Stimulated activated memory B cell treated with anti-CD40 and anti-IgM and Interleukin-4, amounts not matched to agents 10 μg/mL and 1 μg/mL and 100 μg/mL, for 72 hours (primary cell): ENCODE measurements around the gene DEUP1.

Source experiments
- ATAC-seq: fragments of 150-1000 bp; cut with Tn5 transposase; 2 replicates; pipeline ENCODE4 v1.10.0; 2021
- H3K27ac Mint-ChIP-seq: one replicate; pipeline ENCODE4 v1.8.0; 2022; ENCODE audit warnings: mild to moderate bottlenecking, mixed read lengths
- H3K27me3 Mint-ChIP-seq: one replicate; pipeline ENCODE4 v1.8.0; 2022; ENCODE audit warnings: mixed read lengths
- H3K36me3 Mint-ChIP-seq: one replicate; pipeline ENCODE4 v1.8.0; 2022; ENCODE audit warnings: mixed read lengths
- H3K4me1 Mint-ChIP-seq: one replicate; pipeline ENCODE4 v1.8.0; 2022; ENCODE audit warnings: mixed read lengths
- H3K4me3 Mint-ChIP-seq: one replicate; pipeline ENCODE4 v1.8.0; 2022; ENCODE audit warnings: mild to moderate bottlenecking, moderate library complexity, mixed read lengths
- H3K9me3 Mint-ChIP-seq: one replicate; pipeline ENCODE4 v1.8.0; 2022; ENCODE audit warnings: mixed read lengths

Gene DEUP1

DNA sequence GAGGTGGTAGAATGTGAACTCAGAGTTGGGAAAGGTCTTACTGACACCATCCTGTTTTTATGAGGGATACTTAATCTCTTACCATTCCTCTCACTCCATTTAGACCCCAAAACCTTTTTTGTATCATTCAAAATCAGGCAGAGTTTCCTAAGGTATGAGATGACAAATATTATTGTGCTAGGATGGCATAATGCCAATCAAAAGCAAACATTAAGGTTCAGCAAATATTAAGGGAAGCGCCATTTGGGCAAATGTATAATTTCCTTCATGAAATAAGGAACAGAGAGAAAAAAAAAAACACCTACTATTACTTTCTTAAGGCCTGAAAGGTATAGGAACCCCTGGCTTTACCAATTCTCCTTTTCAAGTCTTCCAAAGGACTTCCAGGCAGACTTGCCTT lies 150.2 kb downstream of the DEUP1 start:
- Mint-ChIP-seq H3K9me3 (no peaks in the 10 kb centered on the region), H3K27me3 (no peaks in the 10 kb centered on the region), H3K4me1 (no peaks in the 10 kb centered on the region), H3K27ac (no peak overlapping the region), H3K36me3 (no peaks in the 10 kb centered on the region), H3K4me3 (no peak overlapping the region)
- ATAC-seq, result no peak

DNA sequence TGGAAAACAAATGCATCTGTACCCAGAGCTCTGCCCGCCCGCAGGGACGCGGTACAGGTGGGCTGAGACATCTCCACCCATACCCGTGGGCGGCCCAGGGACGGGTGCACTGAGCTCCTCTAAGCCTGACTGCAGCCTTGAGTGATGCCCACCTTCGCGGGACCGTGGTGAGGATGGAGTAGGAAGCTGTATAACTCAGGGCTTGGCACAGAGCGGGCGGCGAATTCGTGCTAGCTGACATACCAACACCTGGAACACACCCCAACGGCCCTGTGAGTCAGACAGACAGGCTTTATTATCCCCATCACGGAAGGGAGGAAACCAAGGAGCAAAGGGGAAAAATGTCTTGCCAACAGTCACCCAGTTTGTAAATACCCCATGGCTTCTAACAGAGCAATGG lies 150.7 kb downstream of the DEUP1 start:
- Mint-ChIP-seq H3K9me3 (no peaks in the 10 kb centered on the region), H3K27me3 (no peaks in the 10 kb centered on the region), H3K4me3 (no peak overlapping the region), H3K27ac (no peak overlapping the region), H3K36me3 (no peaks in the 10 kb centered on the region), H3K4me1 (no peaks in the 10 kb centered on the region)
- ATAC-seq, result no peak

DNA sequence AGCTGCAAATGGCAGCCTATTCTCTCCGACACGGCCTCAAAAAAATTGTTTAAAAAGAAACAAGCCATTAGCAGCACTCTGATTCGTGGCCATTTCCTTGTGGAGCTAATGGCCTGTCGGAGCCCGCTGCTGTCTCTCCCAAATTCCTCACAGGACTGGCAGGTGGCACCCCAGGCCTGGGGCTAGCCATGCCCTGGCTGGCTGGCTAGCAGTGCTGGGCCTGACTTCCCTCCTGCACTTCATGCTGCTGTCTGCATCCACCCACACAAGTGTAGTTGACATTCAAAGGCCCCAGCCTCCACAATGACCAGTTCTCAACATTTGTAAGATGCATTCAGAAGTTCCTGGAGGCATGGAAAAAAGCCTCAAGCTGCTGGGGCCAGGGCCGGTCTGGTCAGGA lies 151.2 kb downstream of the DEUP1 start:
- no peak for ATAC-seq
- Mint-ChIP-seq H3K4me1 (no peaks in the 10 kb centered on the region), H3K27me3 (no peaks in the 10 kb centered on the region), H3K9me3 (no peaks in the 10 kb centered on the region), H3K4me3 (no peak overlapping the region), H3K27ac (no peak overlapping the region), H3K36me3 (no peaks in the 10 kb centered on the region)

DNA sequence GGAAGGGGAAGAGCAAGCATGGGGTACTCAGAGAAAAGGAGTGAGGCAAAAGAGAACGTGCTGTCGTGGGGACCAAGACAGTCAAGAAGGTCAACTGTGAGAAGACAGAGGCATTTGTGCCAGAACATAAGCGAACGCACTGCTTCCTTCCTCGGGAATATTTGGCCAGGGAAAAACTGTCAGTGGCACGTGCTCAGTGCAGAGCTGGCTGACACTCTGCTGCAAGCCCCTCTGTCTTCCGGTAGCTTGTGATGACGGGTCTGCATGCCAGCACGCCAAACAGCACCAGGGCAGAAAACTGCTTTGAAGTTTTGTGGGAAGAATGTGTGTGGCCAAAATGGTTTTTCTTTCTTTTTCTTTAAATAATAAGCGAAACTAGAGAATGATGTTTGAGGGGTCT lies 152.0 kb downstream of the DEUP1 start:
- Mint-ChIP-seq H3K27ac (no peak overlapping the region), H3K36me3 (no peaks in the 10 kb centered on the region), H3K27me3 (no peaks in the 10 kb centered on the region), H3K4me1 (no peaks in the 10 kb centered on the region), H3K9me3 (no peaks in the 10 kb centered on the region), H3K4me3 (no peak overlapping the region)
- no peak for ATAC-seq

DNA sequence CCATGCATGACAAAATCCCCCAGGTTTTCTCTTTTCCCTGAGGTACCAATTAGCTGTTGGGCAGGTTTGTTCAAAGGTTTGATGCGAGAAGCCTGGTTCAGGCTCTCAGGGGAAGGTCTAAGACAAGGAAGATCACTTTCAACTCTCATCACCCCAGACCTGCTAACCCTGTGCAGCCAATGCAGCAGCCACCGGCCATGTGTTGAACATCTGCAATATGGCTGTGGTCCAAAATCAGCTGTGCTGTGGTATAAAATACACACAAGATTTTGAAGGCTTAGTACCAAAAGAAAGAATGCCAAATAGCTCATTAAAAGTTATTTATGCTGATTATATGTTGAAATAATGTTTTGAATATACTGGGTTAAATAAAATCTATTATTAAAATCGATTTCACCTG lies 154.2 kb downstream of the DEUP1 start:
- H3K36me3 Mint-ChIP-seq, result no peaks in the 10 kb centered on the region
- H3K27ac Mint-ChIP-seq, result no peak overlapping the region
- H3K27me3 Mint-ChIP-seq, result no peaks in the 10 kb centered on the region
- no peak for ATAC-seq
- H3K4me3 Mint-ChIP-seq, result no peak overlapping the region
- H3K4me1 Mint-ChIP-seq, result no peaks in the 10 kb centered on the region
- no peaks in the 10 kb centered on the region for H3K9me3 Mint-ChIP-seq

DNA sequence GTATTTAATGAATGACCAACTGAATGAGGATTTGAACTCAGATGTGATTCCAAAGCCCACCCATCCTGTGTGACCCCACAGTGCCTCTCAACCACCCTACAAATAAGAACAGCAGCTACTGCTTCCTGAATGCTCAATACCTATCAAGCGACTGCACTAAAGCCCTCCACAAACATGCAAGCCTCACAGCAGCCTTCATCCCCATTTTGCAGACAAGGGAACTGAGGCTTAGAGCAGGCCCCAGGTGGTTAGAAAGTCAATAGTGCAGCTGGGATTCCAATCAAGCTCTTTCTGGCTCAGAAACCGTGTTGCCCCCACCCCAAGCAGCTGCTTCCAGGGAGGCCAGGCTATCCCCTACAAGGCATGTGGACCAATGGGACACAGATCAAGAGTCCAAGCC lies 155.4 kb downstream of the DEUP1 start:
- no peaks in the 10 kb centered on the region for H3K4me1 Mint-ChIP-seq
- H3K27ac Mint-ChIP-seq, result no peak overlapping the region
- no peaks in the 10 kb centered on the region for H3K27me3 Mint-ChIP-seq
- ATAC-seq, result no peak
- no peaks in the 10 kb centered on the region for H3K9me3 Mint-ChIP-seq
- no peaks in the 10 kb centered on the region for H3K36me3 Mint-ChIP-seq
- H3K4me3 Mint-ChIP-seq, result no peak overlapping the region

DNA sequence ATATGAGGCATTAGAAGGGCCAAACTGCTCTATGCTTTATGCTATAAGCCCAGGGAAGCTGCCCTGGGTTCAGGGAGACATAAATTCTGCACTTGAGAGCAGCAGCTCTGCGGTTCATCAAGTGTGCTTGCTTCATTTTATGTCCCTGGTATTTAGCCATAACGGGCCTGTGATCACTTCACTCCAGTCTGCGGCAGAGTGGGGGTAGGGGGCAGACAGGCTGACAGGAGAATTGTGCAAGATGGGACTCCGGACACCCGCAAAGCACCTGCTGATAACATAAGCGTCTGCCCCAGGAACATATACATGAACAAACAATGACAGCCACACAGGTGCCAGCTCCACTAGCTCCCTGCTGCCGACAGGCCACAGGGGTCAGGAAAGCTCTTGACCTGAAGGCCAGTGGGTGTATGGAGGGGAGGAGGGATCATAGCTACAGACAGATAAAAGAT lies 156.5 kb downstream of the DEUP1 start:
- no peaks in the 10 kb centered on the region for H3K27me3 Mint-ChIP-seq
- H3K4me1 Mint-ChIP-seq, result no peaks in the 10 kb centered on the region
- ATAC-seq, result no peak
- no peak overlapping the region for H3K27ac Mint-ChIP-seq
- no peaks in the 10 kb centered on the region for H3K9me3 Mint-ChIP-seq
- H3K4me3 Mint-ChIP-seq, result no peak overlapping the region
- H3K36me3 Mint-ChIP-seq, result no peaks in the 10 kb centered on the region
